Measurements from ENCODE around the gene ZEB2. TPM values are rescaled to one million over a fixed set of nuclear protein-coding genes. Genes with fewer than 3 reads are reported as not detected.

Gene ZEB2
- total and polyA plus RNA-seq, 5 donors from 2014 or later, result 0.23 to 18.1 (median 0.41) TPM; not detected in 1

DNA sequence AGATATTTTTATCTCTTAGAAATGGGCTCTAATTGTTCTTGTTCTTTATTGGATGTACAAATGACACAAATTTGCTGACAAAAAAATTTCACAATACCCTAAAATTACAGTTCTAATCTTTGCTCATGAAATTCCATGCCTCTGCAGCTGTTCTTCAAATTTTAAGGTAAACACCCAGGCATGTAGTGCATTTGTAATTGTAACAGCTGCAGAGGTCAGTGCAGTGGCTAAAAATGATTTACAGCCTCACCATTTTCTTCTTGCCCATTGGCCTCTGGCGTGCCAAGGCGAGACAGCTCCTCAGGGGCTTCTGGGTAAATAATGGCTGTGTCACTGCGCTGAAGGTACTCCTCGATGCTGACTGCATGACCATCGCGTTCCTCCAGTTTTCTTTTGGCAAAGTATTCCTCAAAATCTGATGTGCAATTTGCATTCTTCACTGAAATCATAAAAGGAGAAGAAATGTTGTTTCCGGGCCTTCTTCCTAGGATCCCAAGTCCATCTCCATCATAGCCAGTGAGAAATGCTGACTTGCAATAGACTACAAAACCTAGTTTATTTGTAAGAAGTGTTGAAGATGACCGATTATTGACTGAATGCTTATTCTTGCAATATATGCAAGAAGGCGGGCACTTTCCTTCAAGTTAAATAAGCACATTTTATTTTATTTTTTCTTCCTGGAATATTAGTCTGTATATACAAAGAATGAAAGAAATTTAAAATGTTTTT is 115.2 kb downstream of the ZEB2 start:
- Histone ChIP-seq H3K27me3 (ENCODE audit: control insufficient read depth, insufficient read depth, low read length) (peaks cover 7% of the 10 kb centered on the region), H3K4me1 (ENCODE audit: control insufficient read depth, insufficient read depth, low read length, poor library complexity, severe bottlenecking) (no peaks in the 10 kb centered on the region), H3K27ac (ENCODE audit: insufficient read depth, low read length, poor library complexity, severe bottlenecking) (no peak overlapping the region), H3K4me3 (ENCODE audit: low read depth, low read length) (no peak overlapping the region), H3K36me3 (ENCODE audit: control insufficient read depth, insufficient read depth, low read length) (no peaks in the 10 kb centered on the region), H3K9me3 (ENCODE audit: control insufficient read depth in 2 of 2, low read length in 2 of 2) (no peaks in the 10 kb centered on the region)
- ATAC-seq (ENCODE audit: low read depth in 2 of 2), result no peak
- no peak overlapping the region for H3K4me3 Mint-ChIP-seq
- no peaks in the 10 kb centered on the region for H3K36me3 Mint-ChIP-seq
- no peak overlapping the region for H3K27ac Mint-ChIP-seq
- no peak for DNase-seq
- peaks cover 29% of the 10 kb centered on the region for H3K27me3 Mint-ChIP-seq
- no peaks in the 10 kb centered on the region for H3K4me1 Mint-ChIP-seq
- no peaks in the 10 kb centered on the region for H3K9me3 Mint-ChIP-seq

DNA sequence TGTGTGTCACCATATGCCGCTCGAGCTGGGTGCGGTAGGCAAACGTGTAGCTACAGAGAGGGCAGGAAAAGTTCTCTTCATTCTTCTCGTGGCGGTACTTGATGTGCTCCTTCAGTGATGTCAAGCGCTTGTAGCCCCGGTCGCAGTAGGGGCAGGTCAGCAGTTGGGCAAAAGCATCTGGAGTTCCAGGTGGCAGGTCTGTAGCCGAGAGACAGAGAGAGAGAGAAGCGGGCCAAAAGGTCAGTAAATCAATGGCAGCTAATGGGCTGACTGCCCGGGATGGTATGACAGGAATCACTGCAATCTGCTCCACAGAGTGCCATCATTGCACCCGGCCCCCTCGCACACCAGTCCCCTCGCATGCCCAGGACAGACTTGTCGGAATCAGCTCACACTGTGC is 116.0 kb downstream of the ZEB2 start:
- no peak for DNase-seq
- Mint-ChIP-seq H3K27me3 (peaks cover 29% of the 10 kb centered on the region), H3K4me1 (no peaks in the 10 kb centered on the region), H3K9me3 (peaks cover 0 to 3% (median 0%) of the 10 kb centered on the region in 7 donors), H3K27ac (no peak overlapping the region), H3K36me3 (no peaks in the 10 kb centered on the region), H3K4me3 (no peak overlapping the region)
- Histone ChIP-seq H3K9me3 (ENCODE audit: control insufficient read depth in 2 of 2, low read length in 2 of 2) (no peaks in the 10 kb centered on the region), H3K4me3 (ENCODE audit: low read depth, low read length) (no peak overlapping the region), H3K27ac (ENCODE audit: insufficient read depth, low read length, poor library complexity, severe bottlenecking) (no peak overlapping the region), H3K36me3 (ENCODE audit: control insufficient read depth, insufficient read depth, low read length) (no peaks in the 10 kb centered on the region), H3K4me1 (ENCODE audit: control insufficient read depth, insufficient read depth, low read length, poor library complexity, severe bottlenecking) (no peaks in the 10 kb centered on the region), H3K27me3 (ENCODE audit: control insufficient read depth, insufficient read depth, low read length) (peaks cover 7% of the 10 kb centered on the region)
- no peak for ATAC-seq (ENCODE audit: low read depth in 2 of 2)

DNA sequence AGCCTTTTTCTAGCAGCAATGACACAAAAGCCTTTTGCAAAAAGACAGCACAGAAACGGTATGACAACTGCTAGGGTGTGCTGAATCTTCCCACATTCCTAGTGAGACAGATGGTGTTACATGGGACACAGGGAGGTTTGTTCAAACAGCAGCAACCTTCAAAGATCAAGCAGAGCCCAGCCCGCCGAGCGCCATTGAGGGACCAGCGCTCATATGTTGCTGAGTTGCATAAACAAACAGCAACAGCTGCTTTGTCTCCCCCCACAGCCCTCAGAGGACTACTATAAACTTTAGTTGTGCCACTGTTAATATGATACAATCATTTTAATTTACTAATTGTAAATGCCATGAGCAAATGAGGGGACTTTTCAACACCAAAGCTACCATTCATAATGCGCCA is 117.7 kb downstream of the ZEB2 start:
- Mint-ChIP-seq H3K36me3 (no peaks in the 10 kb centered on the region), H3K4me3 (no peak overlapping the region), H3K27me3 (peaks cover 23% of the 10 kb centered on the region), H3K27ac (no peak overlapping the region), H3K4me1 (no peaks in the 10 kb centered on the region), H3K9me3 (peaks cover 0 to 3% (median 0%) of the 10 kb centered on the region in 7 donors)
- H3K4me3 ChIP-seq (ENCODE audit: low read depth, low read length), result no peak overlapping the region
- H3K27ac ChIP-seq (ENCODE audit: insufficient read depth, low read length, poor library complexity, severe bottlenecking), result no peak overlapping the region
- H3K27me3 ChIP-seq (ENCODE audit: control insufficient read depth, insufficient read depth, low read length), result peaks cover 7% of the 10 kb centered on the region
- DNase-seq (no peak), ATAC-seq (ENCODE audit: low read depth in 2 of 2) (no peak)
- H3K36me3 ChIP-seq (ENCODE audit: control insufficient read depth, insufficient read depth, low read length), result no peaks in the 10 kb centered on the region
- H3K4me1 ChIP-seq (ENCODE audit: control insufficient read depth, insufficient read depth, low read length, poor library complexity, severe bottlenecking), result no peaks in the 10 kb centered on the region
- no peaks in the 10 kb centered on the region for H3K9me3 ChIP-seq (ENCODE audit: control insufficient read depth in 2 of 2, low read length in 2 of 2)

DNA sequence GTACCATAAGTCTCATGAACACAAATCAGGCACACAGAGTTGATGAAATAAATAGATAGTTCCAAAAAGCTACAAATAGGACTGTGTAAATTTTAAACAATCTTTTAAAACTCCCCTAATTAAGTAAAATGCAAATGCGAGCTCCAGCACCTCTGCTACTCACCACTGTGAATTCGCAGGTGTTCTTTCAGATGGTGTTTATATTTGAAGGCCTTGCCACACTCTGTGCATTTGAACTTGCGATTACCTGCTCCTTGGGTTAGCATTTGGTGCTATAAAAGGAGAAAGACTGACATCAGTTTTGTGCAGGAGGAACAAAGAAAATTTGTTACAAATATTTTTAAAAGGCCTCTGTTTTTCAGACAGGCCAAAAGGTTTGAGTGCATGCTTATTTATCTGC is 118.9 kb downstream of the ZEB2 start:
- no peaks in the 10 kb centered on the region for H3K4me1 ChIP-seq (ENCODE audit: control insufficient read depth, insufficient read depth, low read length, poor library complexity, severe bottlenecking)
- H3K4me3 ChIP-seq (ENCODE audit: low read depth, low read length), result no peak overlapping the region
- no peaks in the 10 kb centered on the region for H3K9me3 ChIP-seq (ENCODE audit: control insufficient read depth in 2 of 2, low read length in 2 of 2)
- Mint-ChIP-seq H3K4me3 (no peak overlapping the region), H3K9me3 (peaks cover 0 to 3% (median 0%) of the 10 kb centered on the region in 7 donors), H3K27me3 (peaks cover 17% of the 10 kb centered on the region), H3K36me3 (no peaks in the 10 kb centered on the region), H3K27ac (no peak overlapping the region), H3K4me1 (no peaks in the 10 kb centered on the region)
- H3K27ac ChIP-seq (ENCODE audit: insufficient read depth, low read length, poor library complexity, severe bottlenecking), result no peak overlapping the region
- H3K27me3 ChIP-seq (ENCODE audit: control insufficient read depth, insufficient read depth, low read length), result peaks cover 2% of the 10 kb centered on the region
- no peak for ATAC-seq (ENCODE audit: low read depth in 2 of 2)
- DNase-seq, result no peak
- no peaks in the 10 kb centered on the region for H3K36me3 ChIP-seq (ENCODE audit: control insufficient read depth, insufficient read depth, low read length)

DNA sequence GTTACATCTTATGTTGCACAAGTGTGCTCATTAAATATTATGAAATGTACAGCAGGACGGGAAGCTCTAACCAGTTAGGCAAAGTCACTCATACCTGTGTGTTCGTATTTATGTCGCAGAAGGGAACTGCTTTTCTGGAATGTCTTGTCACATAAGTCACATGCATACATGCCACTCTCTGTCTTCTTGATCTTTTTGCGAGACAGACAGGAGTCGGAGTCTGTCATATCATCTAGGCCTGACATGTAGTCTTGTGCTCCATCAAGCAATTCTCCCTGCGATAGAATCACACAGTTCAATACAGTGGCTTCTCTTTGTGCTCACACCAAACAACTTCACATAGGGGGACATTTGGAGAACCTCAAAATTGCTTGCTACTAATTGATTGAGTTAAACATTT is 123.6 kb downstream of the ZEB2 start:
- H3K36me3 ChIP-seq (ENCODE audit: control insufficient read depth, insufficient read depth, low read length), result no peaks in the 10 kb centered on the region
- no peaks in the 10 kb centered on the region for H3K36me3 Mint-ChIP-seq
- no peak overlapping the region for H3K4me3 ChIP-seq (ENCODE audit: low read depth, low read length)
- H3K27me3 ChIP-seq (ENCODE audit: control insufficient read depth, insufficient read depth, low read length), result no peaks in the 10 kb centered on the region
- H3K9me3 ChIP-seq (ENCODE audit: control insufficient read depth in 2 of 2, low read length in 2 of 2), result no peaks in the 10 kb centered on the region
- H3K4me1 ChIP-seq (ENCODE audit: control insufficient read depth, insufficient read depth, low read length, poor library complexity, severe bottlenecking), result no peaks in the 10 kb centered on the region
- H3K27me3 Mint-ChIP-seq, result peaks cover 8% of the 10 kb centered on the region
- peaks cover 0 to 3% (median 0%) of the 10 kb centered on the region in 7 donors for H3K9me3 Mint-ChIP-seq
- no peak overlapping the region for H3K27ac Mint-ChIP-seq
- H3K4me1 Mint-ChIP-seq, result no peaks in the 10 kb centered on the region
- ATAC-seq (ENCODE audit: low read depth in 2 of 2) (no peak), DNase-seq (no peak)
- no peak overlapping the region for H3K4me3 Mint-ChIP-seq
- H3K27ac ChIP-seq (ENCODE audit: insufficient read depth, low read length, poor library complexity, severe bottlenecking), result no peak overlapping the region

DNA sequence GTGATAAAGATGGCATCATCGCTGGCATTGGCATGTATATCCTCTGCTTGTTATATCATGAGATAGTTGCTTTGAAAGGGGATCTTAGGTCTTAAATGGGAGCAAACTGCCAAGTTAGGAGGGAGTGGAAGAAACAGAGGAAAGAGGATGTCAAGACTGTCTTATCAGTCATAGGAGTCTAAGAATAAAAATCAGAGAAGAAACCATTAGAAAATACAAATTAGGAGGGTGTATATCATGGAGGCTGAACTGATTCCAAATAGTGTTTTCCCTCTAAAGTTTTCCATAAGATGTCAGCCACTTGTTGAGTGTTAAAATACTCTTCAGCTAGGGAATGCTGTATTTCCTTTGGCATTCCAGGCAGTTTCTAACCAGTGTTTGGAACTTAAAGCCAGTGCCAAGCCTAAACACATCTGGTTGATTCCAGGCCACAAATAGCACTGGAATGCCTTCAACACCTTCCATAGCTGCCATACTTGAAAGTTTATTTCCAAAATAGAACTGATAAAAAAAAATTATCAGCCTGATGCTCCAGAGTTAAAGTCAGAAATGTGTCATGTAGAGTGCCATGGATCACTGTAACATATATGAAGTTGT is 129.4 kb downstream of the ZEB2 start:
- H3K27ac ChIP-seq (ENCODE audit: insufficient read depth, low read length, poor library complexity, severe bottlenecking), result no peak overlapping the region
- Mint-ChIP-seq H3K27me3 (peaks cover 4% of the 10 kb centered on the region), H3K4me1 (no peaks in the 10 kb centered on the region), H3K36me3 (no peaks in the 10 kb centered on the region), H3K27ac (no peak overlapping the region), H3K4me3 (no peak overlapping the region), H3K9me3 (no peaks in the 10 kb centered on the region)
- H3K9me3 ChIP-seq (ENCODE audit: control insufficient read depth in 2 of 2, low read length in 2 of 2), result no peaks in the 10 kb centered on the region
- peaks cover 2% of the 10 kb centered on the region for H3K27me3 ChIP-seq (ENCODE audit: control insufficient read depth, insufficient read depth, low read length)
- DNase-seq, result no peak
- ATAC-seq (ENCODE audit: low read depth in 2 of 2), result no peak
- H3K4me3 ChIP-seq (ENCODE audit: low read depth, low read length), result no peak overlapping the region
- no peaks in the 10 kb centered on the region for H3K4me1 ChIP-seq (ENCODE audit: control insufficient read depth, insufficient read depth, low read length, poor library complexity, severe bottlenecking)
- H3K36me3 ChIP-seq (ENCODE audit: control insufficient read depth, insufficient read depth, low read length), result no peaks in the 10 kb centered on the region

DNA sequence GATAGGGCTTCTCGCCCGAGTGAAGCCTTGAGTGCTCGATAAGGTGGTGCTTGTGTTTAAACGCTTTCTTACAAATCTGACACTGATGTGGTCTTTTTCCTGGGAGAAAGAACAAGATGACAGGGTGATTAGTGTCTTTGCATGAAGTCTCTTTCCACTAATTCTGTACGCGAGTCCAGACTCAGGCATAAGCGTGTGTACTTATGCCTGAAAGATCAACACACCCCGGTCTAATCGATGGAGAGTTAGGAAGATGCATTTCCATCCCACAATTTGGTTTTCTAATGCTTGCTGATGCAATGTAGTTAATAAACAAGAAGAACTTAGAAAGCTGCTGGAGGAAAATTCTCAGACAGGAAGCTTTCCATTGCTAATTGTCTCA is 130.0 kb downstream of the ZEB2 start:
- Histone ChIP-seq H3K4me3 (ENCODE audit: low read depth, low read length) (no peak overlapping the region), H3K27me3 (ENCODE audit: control insufficient read depth, insufficient read depth, low read length) (peaks cover 2% of the 10 kb centered on the region), H3K4me1 (ENCODE audit: control insufficient read depth, insufficient read depth, low read length, poor library complexity, severe bottlenecking) (no peaks in the 10 kb centered on the region), H3K27ac (ENCODE audit: insufficient read depth, low read length, poor library complexity, severe bottlenecking) (no peak overlapping the region), H3K36me3 (ENCODE audit: control insufficient read depth, insufficient read depth, low read length) (no peaks in the 10 kb centered on the region), H3K9me3 (ENCODE audit: control insufficient read depth in 2 of 2, low read length in 2 of 2) (no peaks in the 10 kb centered on the region)
- no peaks in the 10 kb centered on the region for H3K4me1 Mint-ChIP-seq
- H3K36me3 Mint-ChIP-seq, result no peaks in the 10 kb centered on the region
- no peak overlapping the region for H3K4me3 Mint-ChIP-seq
- H3K27ac Mint-ChIP-seq, result no peak overlapping the region
- ATAC-seq (ENCODE audit: low read depth in 2 of 2) (no peak), DNase-seq (no peak)
- H3K27me3 Mint-ChIP-seq, result peaks cover 10% of the 10 kb centered on the region
- H3K9me3 Mint-ChIP-seq, result no peaks in the 10 kb centered on the region
